HepG2 (cell line): ENCODE results near the gene RASA4. TPM values are rescaled to one million over a fixed set of nuclear protein-coding genes. Genes with fewer than 3 reads are reported as not detected.

Experiments used
- FOXK1 ChIP-seq: sonication (generic); formaldehyde crosslinking; IDR thresholded peaks from 2 replicates; pipeline ENCODE4 v1.4.0; 2020; ENCODE audit warnings: low read depth, missing genetic modification reagents, borderline replicate concordance
- RXRA ChIP-seq: sonication (generic); formaldehyde crosslinking; IDR thresholded peaks from 2 replicates; pipeline ENCODE4 v1.5.1; 2020; ENCODE audit warnings: missing genetic modification reagents
- ZNF614 ChIP-seq: IDR thresholded peaks from 2 replicates; pipeline ENCODE4 v1.6.1; 2018; ENCODE audit warnings: missing biosample characterization, missing genetic modification reagents, inconsistent platforms, borderline replicate concordance
- ZNF7 ChIP-seq: IDR thresholded peaks from 2 replicates; pipeline ENCODE4 v1.6.1; 2016; ENCODE audit warnings: missing biosample characterization, missing genetic modification reagents
- polyA plus RNA-seq, 8 experiments: library from polyadenylated mRNA; depleted of rRNA in 3 of 8; stranded (reverse) in 7 of 8; unstranded in 1 of 8; fragments of >200 nt; fragmentation: Illumina TruSeq in 4 of 8; extraction: Trizol in 4 of 8; gene quantifications; 2 replicates each; pipeline versions ENCODE4 v1.2.1 to v1.2.3, GENCODE V29; 2011 to 2016; ENCODE audit warnings: low read depth in 4 of 8, missing spikeins in 1 of 8, mixed read lengths in 1 of 8; ENCODE audit not compliant: insufficient read depth in 1 of 8
- total RNA-seq, 5 experiments: library from RNA; depleted of rRNA; stranded (reverse); fragments of >200 nt; fragmentation: Illumina TruSeq; extraction: Trizol; gene quantifications; 2 replicates each; pipeline ENCODE4 v1.2.3, GENCODE V29; 2016; ENCODE audit warnings: low read depth in 1 of 5
- TF ChIP-seq, protein P1 (sequence below): sonication (generic); formaldehyde crosslinking; conservative IDR thresholded peaks from 2 replicates; pipeline ENCODE4 v1.4.0; 2020; ENCODE audit warnings: missing genetic modification reagents
- TF ChIP-seq, protein P2 (sequence below): IDR thresholded peaks from 2 replicates; pipeline ENCODE4 v1.6.1; 2016; ENCODE audit warnings: mild to moderate bottlenecking, missing biosample characterization, missing genetic modification reagents
- TF ChIP-seq, protein P3 (sequence below): IDR thresholded peaks from 2 replicates; pipeline ENCODE4 v1.6.1; 2016; ENCODE audit warnings: low read depth, borderline replicate concordance
- TF ChIP-seq, protein P4 (sequence below): sonication (generic); formaldehyde crosslinking; IDR thresholded peaks from 2 replicates; pipeline ENCODE4 v1.4.0; 2020; ENCODE audit warnings: missing genetic modification reagents
- TF ChIP-seq, protein P5 (sequence below): sonication (generic); formaldehyde crosslinking; IDR thresholded peaks from 2 replicates; pipeline ENCODE4 v1.8.0; 2022; ENCODE audit warnings: missing genetic modification reagents, mild to moderate bottlenecking, inconsistent platforms, borderline replicate concordance
- TF ChIP-seq, protein P6 (sequence below): IDR thresholded peaks from 2 replicates; pipeline ENCODE4 v1.4.0; 2020; ENCODE audit warnings: mild to moderate bottlenecking, missing genetic modification reagents
- TF ChIP-seq, protein P7 (sequence below): sonication (generic); formaldehyde crosslinking; IDR thresholded peaks from 2 replicates; pipeline ENCODE4 v1.4.0; 2020; ENCODE audit warnings: missing genetic modification reagents
- TF ChIP-seq, protein P8 (sequence below): sonication (generic); formaldehyde crosslinking; IDR thresholded peaks from 2 replicates; pipeline ENCODE4 v1.8.1; 2023; ENCODE audit warnings: mild to moderate bottlenecking, inconsistent platforms, moderate library complexity, missing genetic modification reagents, borderline replicate concordance
- TF ChIP-seq, protein P9 (sequence below): sonication (generic); formaldehyde crosslinking; IDR thresholded peaks from 2 replicates; pipeline ENCODE4 v1.4.0; 2020; ENCODE audit warnings: missing genetic modification reagents

RASA4 gene
- total and polyA plus RNA-seq, 2 of the 13 experiments (the other 11 are each of a cell fraction or from before 2014, with no cell fraction given), result 1.1 to 1.6 TPM

DNA sequence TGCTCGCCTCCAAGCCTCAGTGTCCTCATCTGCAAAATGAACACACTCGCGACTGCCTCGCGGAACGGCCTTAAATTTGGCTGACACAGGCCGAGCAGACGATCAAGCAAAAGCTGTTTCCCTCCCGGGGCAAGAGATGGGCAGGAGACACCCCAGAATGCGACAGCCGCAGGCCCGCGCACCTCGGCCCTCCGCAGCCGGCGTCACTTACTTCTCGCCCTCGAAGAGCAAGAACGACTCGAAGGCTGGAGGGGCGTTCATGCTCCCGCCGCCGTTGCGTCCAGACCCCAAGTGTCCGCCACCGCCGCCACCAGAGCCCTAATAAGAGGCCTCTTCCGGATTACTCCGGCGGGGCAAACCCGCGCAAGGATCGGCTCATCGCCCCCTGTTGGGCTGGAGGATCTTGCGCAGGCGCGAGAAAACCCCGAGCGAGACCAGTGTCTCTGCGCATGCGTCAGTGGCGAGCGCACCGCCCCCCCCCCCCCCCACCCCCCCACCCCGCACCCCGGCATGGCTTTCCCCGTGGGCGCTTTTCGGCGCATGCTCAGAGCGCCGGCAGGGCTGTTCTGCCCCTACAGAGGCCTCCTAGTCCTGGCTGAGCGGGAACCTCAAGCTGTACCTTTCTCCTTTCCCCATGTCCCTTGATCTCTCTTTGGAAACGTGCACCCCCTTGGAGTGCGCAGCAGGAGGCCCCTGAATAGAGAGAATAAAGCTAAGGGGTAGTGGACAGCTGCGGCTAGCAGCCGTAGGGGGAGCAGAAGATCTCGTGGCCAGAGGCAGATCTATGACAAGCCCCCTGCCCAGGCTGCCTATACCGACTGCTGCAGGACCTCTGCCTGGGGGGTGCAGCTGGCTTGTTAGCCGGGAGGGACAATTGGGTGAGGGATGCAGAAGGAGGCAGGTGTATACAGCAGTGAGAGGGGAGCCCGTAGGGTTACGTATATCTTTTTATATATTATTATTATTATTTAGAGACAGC lies 44.0 kb downstream of the RASA4 start, which contains the start of gene POLR2J3 (continued):
- TF ChIP-seq, protein P1, sequence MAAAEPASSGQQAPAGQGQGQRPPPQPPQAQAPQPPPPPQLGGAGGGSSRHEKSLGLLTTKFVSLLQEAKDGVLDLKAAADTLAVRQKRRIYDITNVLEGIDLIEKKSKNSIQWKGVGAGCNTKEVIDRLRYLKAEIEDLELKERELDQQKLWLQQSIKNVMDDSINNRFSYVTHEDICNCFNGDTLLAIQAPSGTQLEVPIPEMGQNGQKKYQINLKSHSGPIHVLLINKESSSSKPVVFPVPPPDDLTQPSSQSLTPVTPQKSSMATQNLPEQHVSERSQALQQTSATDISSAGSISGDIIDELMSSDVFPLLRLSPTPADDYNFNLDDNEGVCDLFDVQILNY (CRISPR knock-in tag), result peak; percentile 78
- TF ChIP-seq, protein P2, sequence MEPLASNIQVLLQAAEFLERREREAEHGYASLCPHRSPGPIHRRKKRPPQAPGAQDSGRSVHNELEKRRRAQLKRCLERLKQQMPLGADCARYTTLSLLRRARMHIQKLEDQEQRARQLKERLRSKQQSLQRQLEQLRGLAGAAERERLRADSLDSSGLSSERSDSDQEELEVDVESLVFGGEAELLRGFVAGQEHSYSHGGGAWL (CRISPR knock-in tag), result peak; percentile 75
- TF ChIP-seq ZNF7 (0 out of 2 replicates have a peak, but pooled peaks have one; percentile 25), FOXK1 (peak; percentile 61; the same call in 1 of the 2 replicates), ZNF614 (peak; percentile 83; the same call in 1 of the 2 replicates), RXRA (CRISPR knock-in tag) (peak; percentile 72; the same call in 1 of the 2 replicates)
- TF ChIP-seq, protein P3, sequence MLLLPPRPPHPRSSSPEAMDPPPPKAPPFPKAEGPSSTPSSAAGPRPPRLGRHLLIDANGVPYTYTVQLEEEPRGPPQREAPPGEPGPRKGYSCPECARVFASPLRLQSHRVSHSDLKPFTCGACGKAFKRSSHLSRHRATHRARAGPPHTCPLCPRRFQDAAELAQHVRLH, result 0 out of 2 replicates have a peak, but pooled peaks have one; percentile 92
- TF ChIP-seq, protein P4, sequence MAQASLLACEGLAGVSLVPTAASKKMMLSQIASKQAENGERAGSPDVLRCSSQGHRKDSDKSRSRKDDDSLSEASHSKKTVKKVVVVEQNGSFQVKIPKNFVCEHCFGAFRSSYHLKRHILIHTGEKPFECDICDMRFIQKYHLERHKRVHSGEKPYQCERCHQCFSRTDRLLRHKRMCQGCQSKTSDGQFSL, result peak; percentile 86
- TF ChIP-seq, protein P5, sequence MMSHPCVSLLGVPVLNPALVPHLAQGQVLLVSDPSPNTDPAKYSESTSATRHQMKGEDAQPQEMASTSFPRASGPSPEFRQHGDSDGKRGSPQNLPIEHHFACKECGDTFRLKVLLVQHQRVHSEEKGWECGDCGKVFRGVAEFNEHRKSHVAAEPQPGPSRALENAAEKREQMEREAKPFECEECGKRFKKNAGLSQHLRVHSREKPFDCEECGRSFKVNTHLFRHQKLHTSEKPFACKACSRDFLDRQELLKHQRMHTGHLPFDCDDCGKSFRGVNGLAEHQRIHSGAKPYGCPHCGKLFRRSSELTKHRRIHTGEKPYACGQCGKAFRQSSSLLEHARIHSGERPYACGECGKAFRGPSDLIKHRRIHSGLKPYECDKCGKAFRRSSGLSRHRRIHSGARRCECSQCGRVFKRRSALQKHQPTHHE (CRISPR knock-in tag), result 0 out of 2 replicates have a peak, but pooled peaks have one; percentile 39
- TF ChIP-seq, protein P6, sequence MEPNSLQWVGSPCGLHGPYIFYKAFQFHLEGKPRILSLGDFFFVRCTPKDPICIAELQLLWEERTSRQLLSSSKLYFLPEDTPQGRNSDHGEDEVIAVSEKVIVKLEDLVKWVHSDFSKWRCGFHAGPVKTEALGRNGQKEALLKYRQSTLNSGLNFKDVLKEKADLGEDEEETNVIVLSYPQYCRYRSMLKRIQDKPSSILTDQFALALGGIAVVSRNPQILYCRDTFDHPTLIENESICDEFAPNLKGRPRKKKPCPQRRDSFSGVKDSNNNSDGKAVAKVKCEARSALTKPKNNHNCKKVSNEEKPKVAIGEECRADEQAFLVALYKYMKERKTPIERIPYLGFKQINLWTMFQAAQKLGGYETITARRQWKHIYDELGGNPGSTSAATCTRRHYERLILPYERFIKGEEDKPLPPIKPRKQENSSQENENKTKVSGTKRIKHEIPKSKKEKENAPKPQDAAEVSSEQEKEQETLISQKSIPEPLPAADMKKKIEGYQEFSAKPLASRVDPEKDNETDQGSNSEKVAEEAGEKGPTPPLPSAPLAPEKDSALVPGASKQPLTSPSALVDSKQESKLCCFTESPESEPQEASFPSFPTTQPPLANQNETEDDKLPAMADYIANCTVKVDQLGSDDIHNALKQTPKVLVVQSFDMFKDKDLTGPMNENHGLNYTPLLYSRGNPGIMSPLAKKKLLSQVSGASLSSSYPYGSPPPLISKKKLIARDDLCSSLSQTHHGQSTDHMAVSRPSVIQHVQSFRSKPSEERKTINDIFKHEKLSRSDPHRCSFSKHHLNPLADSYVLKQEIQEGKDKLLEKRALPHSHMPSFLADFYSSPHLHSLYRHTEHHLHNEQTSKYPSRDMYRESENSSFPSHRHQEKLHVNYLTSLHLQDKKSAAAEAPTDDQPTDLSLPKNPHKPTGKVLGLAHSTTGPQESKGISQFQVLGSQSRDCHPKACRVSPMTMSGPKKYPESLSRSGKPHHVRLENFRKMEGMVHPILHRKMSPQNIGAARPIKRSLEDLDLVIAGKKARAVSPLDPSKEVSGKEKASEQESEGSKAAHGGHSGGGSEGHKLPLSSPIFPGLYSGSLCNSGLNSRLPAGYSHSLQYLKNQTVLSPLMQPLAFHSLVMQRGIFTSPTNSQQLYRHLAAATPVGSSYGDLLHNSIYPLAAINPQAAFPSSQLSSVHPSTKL (CRISPR knock-in tag), result peak; percentile 71
- TF ChIP-seq, protein P7, sequence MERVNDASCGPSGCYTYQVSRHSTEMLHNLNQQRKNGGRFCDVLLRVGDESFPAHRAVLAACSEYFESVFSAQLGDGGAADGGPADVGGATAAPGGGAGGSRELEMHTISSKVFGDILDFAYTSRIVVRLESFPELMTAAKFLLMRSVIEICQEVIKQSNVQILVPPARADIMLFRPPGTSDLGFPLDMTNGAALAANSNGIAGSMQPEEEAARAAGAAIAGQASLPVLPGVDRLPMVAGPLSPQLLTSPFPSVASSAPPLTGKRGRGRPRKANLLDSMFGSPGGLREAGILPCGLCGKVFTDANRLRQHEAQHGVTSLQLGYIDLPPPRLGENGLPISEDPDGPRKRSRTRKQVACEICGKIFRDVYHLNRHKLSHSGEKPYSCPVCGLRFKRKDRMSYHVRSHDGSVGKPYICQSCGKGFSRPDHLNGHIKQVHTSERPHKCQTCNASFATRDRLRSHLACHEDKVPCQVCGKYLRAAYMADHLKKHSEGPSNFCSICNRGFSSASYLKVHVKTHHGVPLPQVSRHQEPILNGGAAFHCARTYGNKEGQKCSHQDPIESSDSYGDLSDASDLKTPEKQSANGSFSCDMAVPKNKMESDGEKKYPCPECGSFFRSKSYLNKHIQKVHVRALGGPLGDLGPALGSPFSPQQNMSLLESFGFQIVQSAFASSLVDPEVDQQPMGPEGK (CRISPR knock-in tag), result peak; percentile 65; the same call in 1 of the 2 replicates
- TF ChIP-seq, protein P8, sequence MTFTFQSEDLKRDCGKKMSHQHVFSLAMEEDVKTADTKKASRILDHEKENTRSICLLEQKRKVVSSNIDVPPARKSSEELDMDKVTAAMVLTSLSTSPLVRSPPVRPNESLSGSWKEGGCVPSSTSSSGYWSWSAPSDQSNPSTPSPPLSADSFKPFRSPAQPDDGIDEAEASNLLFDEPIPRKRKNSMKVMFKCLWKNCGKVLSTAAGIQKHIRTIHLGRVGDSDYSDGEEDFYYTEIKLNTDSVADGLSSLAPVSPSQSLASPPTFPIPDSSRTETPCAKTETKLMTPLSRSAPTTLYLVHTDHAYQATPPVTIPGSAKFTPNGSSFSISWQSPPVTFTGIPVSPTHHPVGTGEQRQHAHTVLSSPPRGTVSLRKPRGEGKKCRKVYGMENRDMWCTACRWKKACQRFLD (CRISPR knock-in tag), result 0 out of 2 replicates have a peak, but pooled peaks have one; percentile 51
- TF ChIP-seq, protein P9, sequence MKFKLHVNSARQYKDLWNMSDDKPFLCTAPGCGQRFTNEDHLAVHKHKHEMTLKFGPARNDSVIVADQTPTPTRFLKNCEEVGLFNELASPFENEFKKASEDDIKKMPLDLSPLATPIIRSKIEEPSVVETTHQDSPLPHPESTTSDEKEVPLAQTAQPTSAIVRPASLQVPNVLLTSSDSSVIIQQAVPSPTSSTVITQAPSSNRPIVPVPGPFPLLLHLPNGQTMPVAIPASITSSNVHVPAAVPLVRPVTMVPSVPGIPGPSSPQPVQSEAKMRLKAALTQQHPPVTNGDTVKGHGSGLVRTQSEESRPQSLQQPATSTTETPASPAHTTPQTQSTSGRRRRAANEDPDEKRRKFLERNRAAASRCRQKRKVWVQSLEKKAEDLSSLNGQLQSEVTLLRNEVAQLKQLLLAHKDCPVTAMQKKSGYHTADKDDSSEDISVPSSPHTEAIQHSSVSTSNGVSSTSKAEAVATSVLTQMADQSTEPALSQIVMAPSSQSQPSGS (CRISPR knock-in tag), result peak; percentile 68; the same call in 1 of the 2 replicates
